ENCODE data around the gene TAT.
"Not testable (repeated sequence)": the region's sequence is repeated elsewhere in the genome, so short reads cannot be mapped to it uniquely, and the experiment has no call there.

Gene TAT

GRCh38 chr16:71576971-71577370 lies at the start of gene TAT:
Gene TAT, minus strand, starts transcription at chr16:71577092. Its CDS starts 677 bp downstream, at chr16:71576415.
- no peak for DNase-seq (ENCODE audit: low read depth)

- no peak for DNase-seq (ENCODE audit: low read depth)
Measured at GRCh38 chr16:71626018-71626857, 49.3 kb upstream of the TAT start, which contains the start of gene MARVELD3. Gene MARVELD3, plus strand, starts transcription at chr16:71626184. Its CDS starts 46 bp downstream, at chr16:71626230.

- DNase-seq (ENCODE audit: low read depth) = no peak
Measured at GRCh38 chr16:71625113-71625850, 48.4 kb upstream of the TAT start.

GRCh38 chr16:71623597-71623996 lies 46.7 kb upstream of the TAT start:
- no peak for DNase-seq (ENCODE audit: low read depth)

GRCh38 chr16:71622088-71622487 lies 45.2 kb upstream of the TAT start:
- DNase-seq (ENCODE audit: low read depth) = no peak

- DNase-seq (ENCODE audit: low read depth) = no peak
Measured at GRCh38 chr16:71618429-71618828, 41.5 kb upstream of the TAT start.

GRCh38 chr16:71614956-71615355 lies 38.1 kb upstream of the TAT start:
- DNase-seq (ENCODE audit: low read depth) = not testable (repeated sequence)

GRCh38 chr16:71610936-71611871 lies 34.3 kb upstream of the TAT start:
- DNase-seq (ENCODE audit: low read depth) = peak; percentile 67

- no peak for DNase-seq (ENCODE audit: low read depth)
Measured at GRCh38 chr16:71610447-71610846, 33.6 kb upstream of the TAT start.

- no peak for DNase-seq (ENCODE audit: low read depth)
Measured at GRCh38 chr16:71609066-71609465, 32.2 kb upstream of the TAT start.

GRCh38 chr16:71600822-71601221 lies 23.9 kb upstream of the TAT start:
- no peak for DNase-seq (ENCODE audit: low read depth)

GRCh38 chr16:71598426-71598825 lies 21.5 kb upstream of the TAT start:
- not testable (repeated sequence) for DNase-seq (ENCODE audit: low read depth)

- not testable (repeated sequence) for DNase-seq (ENCODE audit: low read depth)
Measured at GRCh38 chr16:71595340-71595826, 18.5 kb upstream of the TAT start.

- DNase-seq (ENCODE audit: low read depth) = no peak
Measured at GRCh38 chr16:71594000-71594646, 17.2 kb upstream of the TAT start.

- no peak for DNase-seq (ENCODE audit: low read depth)
Measured at GRCh38 chr16:71593048-71593999, 16.4 kb upstream of the TAT start.

GRCh38 chr16:71591917-71592316 lies 15.0 kb upstream of the TAT start:
- DNase-seq (ENCODE audit: low read depth) = no peak

GRCh38 chr16:71590584-71590983 lies 13.7 kb upstream of the TAT start:
- no peak for DNase-seq (ENCODE audit: low read depth)

GRCh38 chr16:71590071-71590470 lies 13.2 kb upstream of the TAT start:
- DNase-seq (ENCODE audit: low read depth) = not testable (repeated sequence)

GRCh38 chr16:71589334-71589733 lies 12.4 kb upstream of the TAT start:
- DNase-seq (ENCODE audit: low read depth) = not testable (repeated sequence)

- no peak for DNase-seq (ENCODE audit: low read depth)
Measured at GRCh38 chr16:71585318-71585703, 8.4 kb upstream of the TAT start.
